Suprapubic skin (tissue), 4 donors: ENCODE results near the gene CHMP2B. TPM values are rescaled to one million over a fixed set of nuclear protein-coding genes. Genes with fewer than 3 reads are reported as not detected.
"Not testable (repeated sequence)": the region's sequence is repeated elsewhere in the genome, so short reads cannot be mapped to it uniquely, and the experiment has no call there.

Experiments
- DNase-seq, 2 donors: peaks; one replicate each; pipeline ENCODE4 v3.0.0-alpha.2; 2019; ENCODE audit warnings: low spot score in 2 of 2
- H3K27ac ChIP-seq: fragments of 200-600 bp; sonication (generic); one replicate; pipeline ENCODE4 v1.5.1; 2019
- H3K27me3 ChIP-seq: fragments of 200-600 bp; sonication (generic); one replicate; pipeline ENCODE4 v1.5.1; 2019
- H3K36me3 ChIP-seq: fragments of 200-600 bp; sonication (generic); one replicate; pipeline ENCODE4 v1.5.1; 2019
- H3K4me1 ChIP-seq: fragments of 200-600 bp; sonication (generic); one replicate; pipeline ENCODE4 v1.5.1; 2019
- H3K4me3 ChIP-seq: fragments of 200-600 bp; sonication (generic); one replicate; pipeline ENCODE4 v1.5.1; 2019; ENCODE audit warnings: mild to moderate bottlenecking
- H3K9me3 ChIP-seq: fragments of 200-600 bp; sonication (generic); one replicate; pipeline ENCODE4 v1.5.1; 2019
- EP300 ChIP-seq: sonication (generic); formaldehyde crosslinking; IDR thresholded peaks from one replicate; pipeline ENCODE4 v1.6.1; 2017; ENCODE audit warnings: antibody characterized with exemption
- POLR2A ChIP-seq, 2 donors: fragments of 450-650 bp; IDR thresholded peaks; one replicate each; pipeline ENCODE4 v1.6.1; 2017; ENCODE audit warnings: antibody characterized with exemption in 2 of 2, mild to moderate bottlenecking in 2 of 2, moderate library complexity in 2 of 2
- POLR2AphosphoS5 ChIP-seq, 3 donors: sonication (generic); formaldehyde crosslinking; IDR thresholded peaks; one replicate each; pipeline ENCODE4 v1.6.1; 2017; ENCODE audit warnings: antibody characterized with exemption in 3 of 3
- WGBS: methylation state at CpG from one replicate; pipeline ENCODE4 v1.1.5; 2018; 5-methylcytosine and 5-hydroxymethylcytosine counted together
- total RNA-seq, 4 donors: library from RNA; depleted of rRNA; stranded (reverse); fragments of >200 nt; gene quantifications; one replicate each; pipeline ENCODE4 v1.1.0, GENCODE V29; 2016
- TF ChIP-seq, protein P1 (sequence below), 2 donors: fragments of 200-600 bp in 1 of 2; fragments of 450-650 bp in 1 of 2; sonication (generic) in 1 of 2; IDR thresholded peaks; one replicate each; pipeline ENCODE4 v1.5.1; 2016 to 2019; ENCODE audit warnings: antibody characterized with exemption in 2 of 2, mild to moderate bottlenecking in 1 of 2, moderate library complexity in 1 of 2

The CHMP2B gene
- total RNA-seq, 4 donors from 2014 or later, result 27.4 to 43.5 (median 31.1) TPM

GRCh38 chr3:87246662-87247429 lies 19.7 kb downstream of the CHMP2B start:
- no peaks in the 10 kb centered on the region for H3K4me1 ChIP-seq
- TF ChIP-seq EP300, result no peak
- TF ChIP-seq POLR2A (IDR thresholded peaks at IDR 0.05), result no peak
- TF ChIP-seq, protein P1, sequence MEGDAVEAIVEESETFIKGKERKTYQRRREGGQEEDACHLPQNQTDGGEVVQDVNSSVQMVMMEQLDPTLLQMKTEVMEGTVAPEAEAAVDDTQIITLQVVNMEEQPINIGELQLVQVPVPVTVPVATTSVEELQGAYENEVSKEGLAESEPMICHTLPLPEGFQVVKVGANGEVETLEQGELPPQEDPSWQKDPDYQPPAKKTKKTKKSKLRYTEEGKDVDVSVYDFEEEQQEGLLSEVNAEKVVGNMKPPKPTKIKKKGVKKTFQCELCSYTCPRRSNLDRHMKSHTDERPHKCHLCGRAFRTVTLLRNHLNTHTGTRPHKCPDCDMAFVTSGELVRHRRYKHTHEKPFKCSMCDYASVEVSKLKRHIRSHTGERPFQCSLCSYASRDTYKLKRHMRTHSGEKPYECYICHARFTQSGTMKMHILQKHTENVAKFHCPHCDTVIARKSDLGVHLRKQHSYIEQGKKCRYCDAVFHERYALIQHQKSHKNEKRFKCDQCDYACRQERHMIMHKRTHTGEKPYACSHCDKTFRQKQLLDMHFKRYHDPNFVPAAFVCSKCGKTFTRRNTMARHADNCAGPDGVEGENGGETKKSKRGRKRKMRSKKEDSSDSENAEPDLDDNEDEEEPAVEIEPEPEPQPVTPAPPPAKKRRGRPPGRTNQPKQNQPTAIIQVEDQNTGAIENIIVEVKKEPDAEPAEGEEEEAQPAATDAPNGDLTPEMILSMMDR (IDR thresholded peaks at IDR 0.05), result no peak
- TF ChIP-seq POLR2AphosphoS5 (IDR thresholded peaks at IDR 0.05), result no peak
- no peaks in the 10 kb centered on the region for H3K27me3 ChIP-seq
- H3K4me3 ChIP-seq, result no peak overlapping the region
- no peaks in the 10 kb centered on the region for H3K9me3 ChIP-seq
- WGBS, result 86% methylated on average over 3 of the region's 3 CpGs
- H3K27ac ChIP-seq, result no peak overlapping the region
- H3K36me3 ChIP-seq, result peaks cover 39% of the 10 kb centered on the region
- no peak for DNase-seq

GRCh38 chr3:87247430-87247773 lies 20.3 kb downstream of the CHMP2B start:
- Histone ChIP-seq H3K27me3 (no peaks in the 10 kb centered on the region), H3K36me3 (peaks cover 39% of the 10 kb centered on the region), H3K4me3 (no peak overlapping the region), H3K9me3 (no peaks in the 10 kb centered on the region), H3K4me1 (no peaks in the 10 kb centered on the region), H3K27ac (no peak overlapping the region)
- DNase-seq, result no peak
- no peak for TF ChIP-seq POLR2AphosphoS5 (IDR thresholded peaks at IDR 0.05)
- TF ChIP-seq EP300, result no peak
- no peak for TF ChIP-seq POLR2A (IDR thresholded peaks at IDR 0.05)
- TF ChIP-seq, protein P1 (IDR thresholded peaks at IDR 0.05), result no peak
- WGBS, result 95% methylated on average over 1 of the region's 1 CpG

DNA sequence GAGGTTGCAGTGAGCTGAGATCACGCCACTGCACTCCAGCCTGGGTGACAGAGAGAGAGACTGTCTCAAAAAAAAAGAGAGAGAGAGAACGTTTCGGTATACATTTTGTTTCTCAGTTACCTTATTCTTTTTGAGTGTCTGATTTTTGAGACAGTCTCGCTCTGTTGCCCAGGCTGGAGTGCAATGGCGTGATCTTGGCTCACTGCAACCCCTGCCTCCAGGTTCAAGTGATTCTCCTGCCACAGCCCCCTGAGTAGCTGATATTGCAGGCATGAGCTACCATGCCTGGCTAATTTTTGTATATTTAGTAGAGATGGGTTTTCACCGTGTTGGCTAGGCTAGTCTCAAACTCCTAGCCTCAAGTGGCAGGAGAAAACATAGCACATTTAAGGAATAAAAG lies 21.1 kb downstream of the CHMP2B start:
- H3K27ac ChIP-seq, DNase-seq, H3K9me3 ChIP-seq, H3K4me1 ChIP-seq, H3K27me3 ChIP-seq, H3K4me3 ChIP-seq: not testable (repeated sequence)
- H3K36me3 ChIP-seq, result peaks cover 41% of the 10 kb centered on the region
- 93% methylated on average over 6 of the region's 6 CpGs for WGBS

- H3K27ac ChIP-seq, result no peak overlapping the region
- no peaks in the 10 kb centered on the region for H3K9me3 ChIP-seq
- H3K4me3 ChIP-seq, result no peak overlapping the region
- 100% methylated on average over 1 of the region's 1 CpG for WGBS
- H3K27me3 ChIP-seq, result no peaks in the 10 kb centered on the region
- H3K4me1 ChIP-seq, result no peaks in the 10 kb centered on the region
- H3K36me3 ChIP-seq, result peaks cover 47% of the 10 kb centered on the region
- TF ChIP-seq, protein P1 (IDR thresholded peaks at IDR 0.05), result no peak
- TF ChIP-seq POLR2A (IDR thresholded peaks at IDR 0.05), result no peak
- no peak for TF ChIP-seq POLR2AphosphoS5 (IDR thresholded peaks at IDR 0.05)
- no peak for TF ChIP-seq EP300
- DNase-seq, result no peak
These were observed 21.7 kb downstream of the CHMP2B start for GRCh38 chr3:87248831-87249230.

- TF ChIP-seq, protein P1 (IDR thresholded peaks at IDR 0.05), result no peak
- no peak for TF ChIP-seq EP300
- no peak for TF ChIP-seq POLR2A (IDR thresholded peaks at IDR 0.05)
- no peak for TF ChIP-seq POLR2AphosphoS5 (IDR thresholded peaks at IDR 0.05)
- no peak overlapping the region for H3K27ac ChIP-seq
- 96% methylated on average over 1 of the region's 1 CpG for whole genome bisulfite sequencing
- no peak for DNase-seq
- H3K27me3 ChIP-seq, result no peaks in the 10 kb centered on the region
- no peaks in the 10 kb centered on the region for H3K4me1 ChIP-seq
- no peaks in the 10 kb centered on the region for H3K9me3 ChIP-seq
- H3K36me3 ChIP-seq, result peaks cover 49% of the 10 kb centered on the region
- no peak overlapping the region for H3K4me3 ChIP-seq
These were observed 22.9 kb downstream of the CHMP2B start for GRCh38 chr3:87250009-87250408.

DNA sequence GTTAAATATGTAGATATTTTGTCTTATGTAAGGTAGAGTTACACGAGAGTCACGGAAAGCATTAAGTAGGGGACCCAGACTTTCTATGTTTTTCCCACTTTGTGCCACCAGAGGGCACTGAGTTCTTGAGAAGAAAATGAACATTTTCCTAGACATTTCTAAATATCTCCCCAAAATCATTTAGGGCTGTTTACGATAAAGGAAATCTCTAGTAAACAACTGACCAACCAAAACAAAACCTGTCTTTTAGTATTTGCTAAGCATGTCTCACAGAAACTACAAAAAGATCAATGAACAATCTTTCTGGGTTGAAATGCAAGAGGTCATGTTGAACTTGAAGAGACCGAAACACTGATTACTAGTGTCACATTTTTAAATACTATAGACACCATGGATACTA lies 33.2 kb downstream of the CHMP2B start:
- no peak for TF ChIP-seq POLR2AphosphoS5 (IDR thresholded peaks at IDR 0.05)
- TF ChIP-seq, protein P1 (IDR thresholded peaks at IDR 0.05), result peak in 1 of 2 donors; percentile 56
- no peaks in the 10 kb centered on the region for H3K9me3 ChIP-seq
- no peaks in the 10 kb centered on the region for H3K4me1 ChIP-seq
- 37% methylated on average over 4 of the region's 4 CpGs for WGBS
- no peaks in the 10 kb centered on the region for H3K36me3 ChIP-seq
- no peak for DNase-seq
- no peak overlapping the region for H3K4me3 ChIP-seq
- H3K27me3 ChIP-seq, result no peaks in the 10 kb centered on the region
- no peak overlapping the region for H3K27ac ChIP-seq
